GM18498 (cell line): Measurements from ENCODE around the gene PTPN20.

Experiments
- ATAC-seq: cut with Tn5 transposase; IDR thresholded peaks from one replicate; pipeline ENCODE4 v1.9.1; 2021; ENCODE audit warnings: mild to moderate bottlenecking, moderate library complexity; ENCODE audit not compliant: unreplicated experiment

PTPN20 gene

GRCh38 chr10:47031901-47032465 lies 120.8 kb downstream of the PTPN20 start:
- ATAC-seq: no peak

DNA sequence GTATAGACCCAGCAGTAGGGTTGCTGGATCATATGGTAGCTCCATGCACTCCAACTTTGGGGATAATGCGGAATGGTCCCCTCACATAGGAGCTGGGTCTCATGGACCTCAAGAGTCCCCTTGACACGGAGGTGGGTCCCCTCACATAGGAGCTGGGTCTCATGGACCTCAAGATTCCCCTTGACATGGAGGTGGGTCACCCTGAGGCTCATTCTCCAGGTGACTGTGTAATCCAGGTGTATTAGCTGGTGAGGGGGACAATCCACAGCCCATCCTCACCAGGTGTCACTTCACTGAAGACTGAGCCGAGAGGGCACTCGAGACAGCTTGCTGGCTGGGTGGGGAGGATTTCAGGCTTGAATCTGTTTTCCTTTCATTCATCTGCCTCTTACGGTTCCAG lies 121.9 kb downstream of the PTPN20 start:
- ATAC-seq: no peak

- no peak for ATAC-seq
Observed at GRCh38 chr10:47033541-47034270, 122.5 kb downstream of the PTPN20 start.

DNA sequence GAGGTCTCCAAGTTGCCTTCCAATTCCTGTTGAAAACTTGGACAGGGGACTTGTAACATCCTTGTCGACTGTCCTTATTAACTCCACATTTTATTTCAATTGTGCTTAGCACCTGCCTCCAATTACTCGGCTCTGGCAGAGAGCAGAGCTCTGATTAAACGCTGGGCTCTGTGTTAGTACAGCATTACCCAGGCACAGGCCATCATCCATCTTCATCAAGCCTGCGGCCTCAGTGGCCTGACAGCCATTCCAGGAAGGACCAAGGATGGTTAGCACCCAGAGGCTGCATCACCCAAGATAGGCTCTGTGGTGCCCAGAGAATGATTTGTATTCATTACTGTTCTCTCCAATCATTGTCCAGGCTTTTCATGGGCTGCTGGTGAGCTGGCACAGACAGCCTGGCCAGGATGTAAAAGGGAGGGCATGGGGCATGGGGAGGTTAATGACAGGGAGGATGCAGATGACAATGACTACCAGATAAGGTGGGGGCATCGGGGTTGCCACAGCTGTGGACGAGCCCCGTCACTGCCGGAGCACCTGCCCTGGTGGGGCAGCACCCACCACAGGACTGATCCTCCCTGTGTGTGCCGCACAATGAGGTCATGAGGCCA lies 123.3 kb downstream of the PTPN20 start:
- no peak for ATAC-seq

GRCh38 chr10:47035171-47035818 lies 124.1 kb downstream of the PTPN20 start:
- ATAC-seq: no peak

DNA sequence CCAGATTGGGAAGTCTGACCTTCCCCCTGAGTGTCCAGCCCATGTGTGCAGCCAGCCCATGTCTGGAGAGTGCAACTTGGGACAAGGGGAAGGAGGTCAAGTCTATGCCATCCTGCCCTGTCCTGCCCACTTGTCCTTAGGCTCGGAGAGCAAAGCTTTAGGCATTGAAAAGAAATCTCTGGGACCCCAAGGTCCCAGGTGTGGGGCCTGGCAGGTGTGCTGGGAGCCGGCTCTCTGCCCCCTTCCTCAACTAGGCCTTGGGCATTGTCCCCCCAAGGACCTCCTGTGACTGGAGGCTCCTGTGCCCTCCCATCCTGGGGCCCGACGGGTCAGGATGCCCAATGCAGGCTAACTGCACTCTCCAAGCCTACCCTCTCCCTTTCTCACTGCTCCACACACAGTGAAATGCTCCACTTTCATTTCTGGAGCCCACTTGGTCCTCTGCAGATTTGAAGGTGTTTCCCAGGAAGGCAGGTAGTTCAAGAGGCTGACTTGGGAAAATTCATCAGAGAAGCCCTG lies 124.7 kb downstream of the PTPN20 start:
- no peak for ATAC-seq

DNA sequence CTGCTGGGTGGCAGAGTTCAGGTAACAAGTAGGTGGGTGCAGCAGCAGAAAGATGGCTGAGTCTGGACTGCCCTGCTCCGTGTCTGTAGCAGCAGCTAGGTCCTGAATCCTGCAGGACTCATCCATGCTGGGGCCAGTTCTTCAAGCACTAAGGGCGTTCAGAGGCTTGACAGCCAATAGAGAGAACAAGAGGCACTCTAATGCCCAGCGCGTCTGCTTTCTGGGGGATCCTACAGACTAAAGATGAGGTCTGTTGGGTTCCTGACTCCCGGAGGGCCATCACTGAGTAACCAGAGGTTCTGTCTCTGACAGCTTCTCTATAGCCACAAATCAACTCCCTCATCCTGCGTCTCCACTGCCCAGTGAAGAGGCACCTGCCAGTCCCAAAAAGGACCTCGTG lies 125.5 kb downstream of the PTPN20 start:
- no peak for ATAC-seq

GRCh38 chr10:47037654-47038425 lies 126.6 kb downstream of the PTPN20 start:
- ATAC-seq: no peak

GRCh38 chr10:47038881-47039561 lies 127.8 kb downstream of the PTPN20 start:
- no peak for ATAC-seq

- no peak for ATAC-seq
Observed at GRCh38 chr10:47039562-47039913, 128.3 kb downstream of the PTPN20 start.

GRCh38 chr10:47040041-47040491 lies 128.8 kb downstream of the PTPN20 start:
- ATAC-seq: no peak

DNA sequence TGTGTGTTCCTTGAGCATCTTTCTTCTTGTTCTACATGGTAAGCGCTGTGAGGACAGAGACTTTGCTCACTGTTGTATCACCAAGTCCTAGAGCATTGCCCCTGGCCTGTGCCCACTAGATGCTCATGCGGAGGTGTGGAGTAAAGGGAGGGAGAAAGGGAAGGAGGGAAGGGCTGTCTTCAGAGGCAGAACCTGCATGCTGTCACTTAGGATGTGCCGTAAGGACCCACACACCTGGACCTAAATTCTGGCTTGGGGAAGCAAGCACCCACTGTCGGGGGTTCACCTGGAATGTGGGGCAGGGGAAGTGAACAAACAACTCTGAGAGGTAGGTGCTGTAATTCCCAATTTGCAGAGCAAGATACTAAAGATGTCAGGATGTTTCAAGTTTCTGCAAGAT lies 129.5 kb downstream of the PTPN20 start:
- no peak for ATAC-seq

DNA sequence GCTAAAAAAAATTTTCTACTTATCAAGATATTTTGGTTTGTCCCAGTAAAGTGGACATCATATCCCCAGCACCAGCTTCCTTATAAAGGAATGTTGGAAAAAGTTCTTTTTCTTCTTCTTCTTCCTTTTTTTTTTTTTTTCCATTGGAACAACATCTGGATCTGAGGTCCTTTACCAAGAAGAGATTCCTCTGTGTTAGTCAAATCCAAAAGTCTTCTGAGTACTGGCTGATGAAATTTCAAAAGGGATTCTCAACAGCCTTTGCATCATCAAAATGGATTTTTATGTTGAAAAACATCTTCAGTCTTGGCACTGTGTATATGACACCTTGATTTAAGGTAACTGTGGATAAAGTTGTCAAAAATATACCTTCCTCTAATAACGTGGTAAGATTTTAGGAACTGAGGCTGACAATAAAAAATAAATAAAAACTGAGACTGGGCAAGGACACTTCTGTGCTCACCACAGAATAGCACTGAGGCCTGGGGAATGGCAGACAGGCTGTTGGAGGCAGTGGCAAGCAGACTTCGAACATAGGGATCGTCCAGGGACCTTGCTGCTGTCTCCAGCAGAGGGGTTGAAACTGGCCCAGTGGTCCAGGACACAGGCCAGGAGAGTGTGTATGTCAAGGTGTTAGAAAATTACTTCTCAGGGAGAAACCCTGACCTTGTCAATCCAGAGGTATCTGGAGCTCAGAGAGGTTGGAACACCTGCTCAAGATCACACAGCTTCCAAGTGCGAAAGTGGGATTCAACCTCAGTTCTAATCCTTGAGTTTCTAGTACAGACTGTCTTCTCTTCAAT lies 130.4 kb downstream of the PTPN20 start:
- no peak for ATAC-seq

- no peak for ATAC-seq
Observed at GRCh38 chr10:47042199-47042473, 130.9 kb downstream of the PTPN20 start.

DNA sequence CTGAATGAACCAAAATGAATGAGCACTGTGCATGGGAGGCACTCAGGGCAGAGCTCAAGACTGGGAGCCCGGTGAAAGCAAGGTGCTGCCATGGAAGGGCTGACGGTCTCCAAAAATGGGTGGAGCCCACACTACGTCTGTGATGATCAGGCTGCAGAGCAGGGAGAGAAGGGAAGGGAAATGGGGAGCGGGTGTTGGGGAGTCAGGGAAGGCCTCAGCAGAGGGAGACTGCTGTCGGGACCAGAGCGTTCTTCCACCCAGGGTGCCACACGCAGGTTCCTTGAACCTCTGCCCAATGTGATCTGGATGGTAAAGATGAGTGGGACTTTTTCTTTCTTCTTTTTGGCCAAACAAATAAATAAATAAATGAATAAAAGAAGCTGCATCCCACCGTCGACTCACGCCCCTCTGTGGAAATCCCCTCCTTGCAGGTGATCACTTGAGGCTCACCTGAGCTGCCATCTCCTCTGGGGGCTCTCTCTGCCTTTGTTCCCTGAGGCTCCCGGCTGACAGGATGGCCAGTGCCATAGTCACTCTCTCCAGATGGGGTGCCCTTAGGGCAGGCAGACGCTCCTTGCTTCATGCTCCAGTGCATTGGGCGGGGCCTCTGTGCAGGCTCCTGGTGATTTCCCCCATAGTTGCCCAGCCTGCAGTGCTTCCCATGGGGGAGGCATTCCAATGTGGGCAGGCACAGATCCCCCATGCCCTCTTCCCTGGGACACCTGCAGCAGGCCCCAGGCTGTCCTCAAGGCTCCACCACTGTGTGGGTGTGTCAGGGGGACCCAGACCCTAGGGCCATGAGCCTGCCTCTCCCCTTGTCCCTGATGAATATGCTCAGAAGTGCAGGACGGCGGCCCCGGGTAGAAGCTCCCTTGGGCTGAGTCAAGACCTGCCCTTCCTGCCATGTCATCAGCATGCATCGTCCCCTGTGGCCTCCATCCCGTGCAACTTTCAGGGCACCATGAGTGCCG lies 131.8 kb downstream of the PTPN20 start:
- no peak for ATAC-seq

- no peak for ATAC-seq
Observed at GRCh38 chr10:47043928-47044538, 132.8 kb downstream of the PTPN20 start.

DNA sequence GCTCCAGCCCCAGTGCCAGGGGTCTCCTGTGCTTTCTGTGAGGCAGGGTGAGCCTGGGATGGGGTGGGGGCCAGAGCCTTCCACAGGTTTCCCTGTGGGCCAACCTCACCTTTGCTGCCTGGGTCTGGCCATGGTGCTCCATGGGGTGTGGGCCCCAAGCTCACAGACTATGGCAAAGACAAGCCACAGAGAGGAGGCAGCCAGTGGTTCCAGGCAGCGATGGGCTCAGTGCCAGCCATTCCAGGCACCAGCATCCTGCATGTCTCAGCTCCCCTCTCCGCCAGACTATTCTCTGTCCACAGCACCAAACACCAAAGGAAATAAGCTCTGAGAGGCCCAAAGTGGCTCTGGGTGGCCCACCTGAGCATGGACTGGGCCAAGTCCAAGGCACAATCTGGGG lies 133.5 kb downstream of the PTPN20 start:
- ATAC-seq: no peak

DNA sequence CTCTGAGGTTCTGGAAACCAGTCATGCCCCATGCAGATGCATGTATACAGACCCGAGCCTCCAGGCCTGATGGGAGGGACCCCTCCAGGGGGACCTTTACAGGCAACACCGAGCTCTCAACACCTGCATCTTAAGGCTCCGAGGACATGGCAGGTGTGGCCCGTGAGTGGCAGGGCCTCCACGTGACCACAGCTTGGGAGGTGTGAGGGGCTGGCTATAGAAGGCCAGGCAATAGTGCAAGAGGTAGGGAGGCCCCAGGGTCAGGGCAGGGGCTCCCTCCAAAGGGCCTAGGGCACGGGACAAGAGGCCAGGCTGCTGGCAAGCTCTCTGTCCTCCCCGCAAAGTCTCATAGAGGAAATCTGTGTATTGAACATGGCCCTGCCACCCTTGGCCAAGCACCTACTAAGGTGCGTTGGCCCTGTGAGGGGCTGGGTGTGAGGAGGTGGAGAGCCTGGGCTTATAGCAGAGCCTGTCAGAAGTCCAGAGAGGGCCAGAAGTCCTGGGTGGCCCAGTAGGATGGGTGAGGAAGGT lies 134.2 kb downstream of the PTPN20 start:
- ATAC-seq: no peak
